WTC11 (cell line): ENCODE data around the gene ZNF440. TPM values are rescaled to one million over a fixed set of nuclear protein-coding genes. Genes with fewer than 3 reads are reported as not detected.

Experiments
- ATAC-seq: fragments of 200-7000 bp; cut with Tn5 transposase; 2 replicates; pipeline ENCODE4 v1.10.0; 2021; ENCODE audit warnings: mild to moderate bottlenecking, moderate library complexity
- CTCF ChIA-PET: fragments of 300-600 bp; sonication (Branson Sonifier 250); formaldehyde crosslinking; loops from one replicate; lab custom pipeline; 2021; ENCODE audit warnings: antibody characterized with exemption; lab: Charles Lee
- POLR2A ChIA-PET: fragments of 350-600 bp; sonication (Branson Sonifier 250); formaldehyde crosslinking; loops from one replicate; lab custom pipeline; 2021; ENCODE audit warnings: antibody characterized with exemption; lab: Charles Lee
- DNase-seq: peaks from one replicate; pipeline ENCODE4 v3.0.0; 2021; ENCODE audit warnings: low spot score
- H3K27ac Mint-ChIP-seq: 2 replicates; pipeline ENCODE4 v1.8.0; 2021; ENCODE audit warnings: mixed read lengths
- H3K27me3 Mint-ChIP-seq: 2 replicates; pipeline ENCODE4 v1.8.0; 2021; ENCODE audit warnings: low read depth, mild to moderate bottlenecking, moderate library complexity, mixed read lengths
- H3K36me3 Mint-ChIP-seq: 2 replicates; pipeline ENCODE4 v1.8.0; 2021; ENCODE audit warnings: mixed read lengths
- H3K4me1 Mint-ChIP-seq: 2 replicates; pipeline ENCODE4 v1.8.0; 2022; ENCODE audit warnings: mixed read lengths
- H3K4me3 Mint-ChIP-seq: 2 replicates; pipeline ENCODE4 v1.8.0; 2021; ENCODE audit warnings: mild to moderate bottlenecking, moderate library complexity, mixed read lengths
- H3K9me3 Mint-ChIP-seq: 2 replicates; pipeline ENCODE4 v1.8.0; 2021; ENCODE audit warnings: mixed read lengths
- AFF4 ChIP-seq: sonication (generic); formaldehyde crosslinking; IDR thresholded peaks from 2 replicates; pipeline ENCODE4 v1.8.1; 2023; ENCODE audit warnings: mild to moderate bottlenecking, missing genetic modification reagents, borderline replicate concordance
- CBFB ChIP-seq: sonication (generic); formaldehyde crosslinking; IDR thresholded peaks from 2 replicates; pipeline ENCODE4 v1.8.1; 2022; ENCODE audit warnings: mild to moderate bottlenecking, low read depth, missing genetic modification reagents
- E2F1 ChIP-seq: sonication (generic); formaldehyde crosslinking; IDR thresholded peaks from 2 replicates; pipeline ENCODE4 v1.8.0; 2022; ENCODE audit warnings: mild to moderate bottlenecking, missing genetic modification reagents
- ETV6 ChIP-seq: sonication (generic); formaldehyde crosslinking; IDR thresholded peaks from 2 replicates; pipeline ENCODE4 v1.8.1; 2022; ENCODE audit warnings: mild to moderate bottlenecking, missing genetic modification reagents
- FOXK1 ChIP-seq: sonication (generic); formaldehyde crosslinking; IDR thresholded peaks from 2 replicates; pipeline ENCODE4 v1.8.0; 2022; ENCODE audit warnings: mild to moderate bottlenecking, moderate library complexity, missing genetic modification reagents
- GABPB1 ChIP-seq: sonication (generic); formaldehyde crosslinking; IDR thresholded peaks from 2 replicates; pipeline ENCODE4 v1.8.1; 2023; ENCODE audit warnings: mild to moderate bottlenecking, missing genetic modification reagents
- GRHL2 ChIP-seq: fragments of 250-450 bp; sonication (Bioruptor Pico); IDR thresholded peaks from 2 replicates; pipeline ENCODE4 v1.8.0; 2022; ENCODE audit warnings: mild to moderate bottlenecking, moderate library complexity; ENCODE audit not compliant: insufficient replicate concordance, severe bottlenecking
- JUN ChIP-seq: sonication (generic); formaldehyde crosslinking; IDR thresholded peaks from 2 replicates; pipeline ENCODE4 v1.8.0; 2023; ENCODE audit warnings: mild to moderate bottlenecking, missing genetic modification reagents
- MLX ChIP-seq: sonication (generic); formaldehyde crosslinking; IDR thresholded peaks from 2 replicates; pipeline ENCODE4 v1.8.1; 2023; ENCODE audit warnings: mild to moderate bottlenecking, missing genetic modification reagents, moderate library complexity
- NFYB ChIP-seq: sonication (generic); formaldehyde crosslinking; conservative IDR thresholded peaks from 2 replicates; pipeline ENCODE4 v1.8.0; 2022; ENCODE audit warnings: low read depth, missing genetic modification reagents
- NR2C2 ChIP-seq: sonication (generic); formaldehyde crosslinking; IDR thresholded peaks from 2 replicates; pipeline ENCODE4 v1.8.0; 2022; ENCODE audit warnings: mild to moderate bottlenecking, missing genetic modification reagents
- NR3C1 ChIP-seq: sonication (generic); formaldehyde crosslinking; conservative IDR thresholded peaks from 2 replicates; pipeline ENCODE4 v1.8.1; 2023; ENCODE audit warnings: low read depth, mild to moderate bottlenecking, missing genetic modification reagents
- PRRX2 ChIP-seq: fragments of 250-450 bp; sonication (Bioruptor Pico); IDR thresholded peaks from 2 replicates; pipeline ENCODE4 v1.8.0; 2021; ENCODE audit warnings: mild to moderate bottlenecking
- SMAD3 ChIP-seq: sonication (generic); formaldehyde crosslinking; IDR thresholded peaks from 2 replicates; pipeline ENCODE4 v1.8.0; 2022; ENCODE audit warnings: missing genetic modification reagents, mild to moderate bottlenecking, borderline replicate concordance
- SMAD4 ChIP-seq: sonication (generic); formaldehyde crosslinking; IDR thresholded peaks from 2 replicates; pipeline ENCODE4 v1.8.0; 2022; ENCODE audit warnings: mild to moderate bottlenecking, missing genetic modification reagents
- TCF7 ChIP-seq: sonication (generic); formaldehyde crosslinking; IDR thresholded peaks from 2 replicates; pipeline ENCODE4 v1.8.0; 2022; ENCODE audit warnings: mild to moderate bottlenecking, low read depth, missing genetic modification reagents, moderate library complexity
- TEAD4 ChIP-seq: sonication (generic); formaldehyde crosslinking; IDR thresholded peaks from 2 replicates; pipeline ENCODE4 v1.8.0; 2022; ENCODE audit warnings: mild to moderate bottlenecking, missing genetic modification reagents
- USF1 ChIP-seq: sonication (generic); formaldehyde crosslinking; IDR thresholded peaks from 2 replicates; pipeline ENCODE4 v1.8.0; 2022; ENCODE audit warnings: mild to moderate bottlenecking, missing genetic modification reagents
- USF2 ChIP-seq: sonication (generic); formaldehyde crosslinking; IDR thresholded peaks from 2 replicates; pipeline ENCODE4 v1.8.1; 2023; ENCODE audit warnings: mild to moderate bottlenecking, missing genetic modification reagents, moderate library complexity
- ZNF121 ChIP-seq: sonication (generic); formaldehyde crosslinking; IDR thresholded peaks from 2 replicates; pipeline ENCODE4 v1.8.0; 2023; ENCODE audit warnings: missing genetic modification reagents
- ZNF396 ChIP-seq: fragments of 250-450 bp; sonication (Bioruptor Pico); IDR thresholded peaks from 2 replicates; pipeline ENCODE4 v1.8.0; 2021; ENCODE audit warnings: mild to moderate bottlenecking, moderate library complexity, borderline replicate concordance
- ZNF416 ChIP-seq: fragments of 250-450 bp; sonication (Bioruptor Pico); IDR thresholded peaks from 2 replicates; pipeline ENCODE4 v1.9.0; 2021; ENCODE audit warnings: mild to moderate bottlenecking, inconsistent platforms
- ZNF423 ChIP-seq: fragments of 250-450 bp; sonication (Bioruptor Pico); IDR thresholded peaks from 2 replicates; pipeline ENCODE4 v2.1.2; 2022; ENCODE audit warnings: mild to moderate bottlenecking, moderate library complexity
- ZNF671 ChIP-seq: fragments of 250-450 bp; sonication (Bioruptor Pico); IDR thresholded peaks from 2 replicates; pipeline ENCODE4 v1.8.0; 2021; ENCODE audit warnings: mild to moderate bottlenecking
- total RNA-seq: library from RNA; stranded (reverse); gene quantifications from 3 replicates; pipeline ENCODE4 v1.2.3, GENCODE V29; 2021
- TF ChIP-seq, protein P1 (sequence below): sonication (generic); formaldehyde crosslinking; conservative IDR thresholded peaks from 2 replicates; pipeline ENCODE4 v1.8.1; 2022; ENCODE audit warnings: mild to moderate bottlenecking, missing genetic modification reagents

ZNF440 gene
- total RNA-seq, 1 experiment from 2014 or later, result 16.4 TPM

- TF ChIP-seq ZNF396 (no peak), USF2 (CRISPR knock-in tag) (no peak), GABPB1 (0 out of 2 replicates have a peak, but pooled peaks have one; percentile 38), GRHL2 (CRISPR knock-in tag) (no peak), NFYB (CRISPR knock-in tag) (peak; percentile 59), ZNF121 (CRISPR knock-in tag) (no peak), TCF7 (no peak), ETV6 (CRISPR knock-in tag) (peak; percentile 50; the same call in 1 of the 2 replicates), ZNF423 (no peak)
Observed at GRCh38 chr19:11798391-11799330, 15.4 kb upstream of the ZNF440 start, which contains the start of gene ZNF491 (continued).

GRCh38 chr19:11806354-11807098 lies 7.5 kb upstream of the ZNF440 start:
- ATAC-seq (no peak), DNase-seq (no peak)
- Mint-ChIP-seq H3K36me3 (peaks cover 26% of the 10 kb centered on the region), H3K27me3 (peaks cover 46% of the 10 kb centered on the region), H3K4me1 (no peaks in the 10 kb centered on the region), H3K27ac (no peak overlapping the region), H3K9me3 (peaks cover 38% of the 10 kb centered on the region), H3K4me3 (no peak overlapping the region)
- ChIA-PET CTCF (no interaction called here), POLR2A (no interaction called here)
- TF ChIP-seq ETV6 (CRISPR knock-in tag), result no peak
- TF ChIP-seq ZNF121 (CRISPR knock-in tag), result no peak
- TF ChIP-seq FOXK1 (CRISPR knock-in tag), result no peak
- no peak for TF ChIP-seq PRRX2
- TF ChIP-seq NR3C1 (CRISPR knock-in tag), result no peak

- Mint-ChIP-seq H3K27me3 (peaks cover 46% of the 10 kb centered on the region), H3K4me3 (no peak overlapping the region), H3K4me1 (no peaks in the 10 kb centered on the region), H3K27ac (no peak overlapping the region), H3K36me3 (peaks cover 26% of the 10 kb centered on the region), H3K9me3 (peaks cover 38% of the 10 kb centered on the region)
- ChIA-PET CTCF (no interaction called here), POLR2A (no interaction called here)
- TF ChIP-seq JUN (CRISPR knock-in tag) (no peak), TEAD4 (no peak), ZNF416 (no peak), USF1 (CRISPR knock-in tag) (no peak), ZNF671 (CRISPR knock-in tag) (no peak), NFYB (CRISPR knock-in tag) (no peak), MLX (CRISPR knock-in tag) (no peak), AFF4 (CRISPR knock-in tag) (no peak), CBFB (CRISPR knock-in tag) (no peak), SMAD3 (no peak), TCF7 (no peak), SMAD4 (CRISPR knock-in tag) (no peak), ZNF121 (CRISPR knock-in tag) (no peak), E2F1 (no peak), NR2C2 (CRISPR knock-in tag) (no peak)
- TF ChIP-seq, protein P1, sequence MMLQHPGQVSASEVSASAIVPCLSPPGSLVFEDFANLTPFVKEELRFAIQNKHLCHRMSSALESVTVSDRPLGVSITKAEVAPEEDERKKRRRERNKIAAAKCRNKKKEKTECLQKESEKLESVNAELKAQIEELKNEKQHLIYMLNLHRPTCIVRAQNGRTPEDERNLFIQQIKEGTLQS (CRISPR knock-in tag), result no peak
- DNase-seq (no peak), ATAC-seq (no peak)
Observed at GRCh38 chr19:11807099-11807380, 7.0 kb upstream of the ZNF440 start.
